ENCODE measurements around the gene CFAP47. TPM values are rescaled to one million over a fixed set of nuclear protein-coding genes. Genes with fewer than 3 reads are reported as not detected.
A peak's percentile ranks its signal among the peaks of the same experiment; 100 is the strongest.

The CFAP47 gene
- total and polyA plus RNA-seq, 2 of the 4 experiments (the other 2 are of a cell fraction), result not detected

DNA sequence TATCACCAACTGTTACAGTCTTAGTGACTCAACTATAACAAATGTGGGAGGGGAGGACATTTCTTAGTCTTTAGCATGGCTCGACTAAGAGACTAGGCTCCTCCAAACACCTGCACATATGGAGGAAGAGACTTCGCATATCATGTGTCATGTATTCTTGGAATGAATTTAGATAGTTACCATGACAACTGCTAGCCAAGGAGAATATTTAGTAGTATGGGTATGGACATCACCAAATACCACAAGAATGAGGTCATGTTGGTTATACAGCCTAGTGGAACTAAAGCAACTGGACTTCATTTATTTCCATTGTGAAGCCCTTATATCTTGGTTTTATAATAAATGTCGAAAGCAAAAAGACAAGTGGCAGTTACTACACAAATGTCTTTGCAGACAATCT lies 512.3 kb downstream of the CFAP47 start:
- Histone ChIP-seq H2AK5ac (ENCODE audit: low read depth, low read length) (no peak overlapping the region), H3K79me1 (ENCODE audit: low read depth in 1 of 2, low read length in 2 of 2) (no peaks in the 10 kb centered on the region), H3K56ac (ENCODE audit: extremely low read depth, insufficient read depth, low read length) (no peak overlapping the region), H3K27me3 (ENCODE audit: control insufficient read depth, insufficient read depth, low read length) (no peaks in the 10 kb centered on the region), H2AK9ac (replicated peaks; ENCODE audit: low read depth, low read length, poor library complexity) (no peak overlapping the region), H4K8ac (ENCODE audit: low read depth in 2 of 2, low read length in 2 of 2) (no peak overlapping the region), H2BK20ac (ENCODE audit: low read depth, low read length) (0 out of 2 replicates have a peak overlapping the region, but pooled peaks have one; percentile 34), H4K20me1 (ENCODE audit: insufficient read depth, low read length) (no peaks in the 10 kb centered on the region), H3K4me1 (ENCODE audit: control insufficient read depth, insufficient read depth, low read length) (no peaks in the 10 kb centered on the region), H3K4me2 (ENCODE audit: low read depth, low read length) (no peak overlapping the region), H4K91ac (ENCODE audit: insufficient read depth, low read depth, low read length) (no peak overlapping the region), H3K18ac (ENCODE audit: low read depth, low read length) (no peak overlapping the region), H4K5ac (ENCODE audit: low read depth, low read length) (no peak overlapping the region), H3K4me3 (ENCODE audit: insufficient read depth, low read depth, low read length) (no peak overlapping the region), H3K9ac (ENCODE audit: low read depth, low read length) (no peak overlapping the region), H2BK5ac (ENCODE audit: low read depth, low read length, poor library complexity, severe bottlenecking) (no peak overlapping the region), H3K23ac (ENCODE audit: low read depth, low read length) (no peak overlapping the region), H3K9me3 (ENCODE audit: control insufficient read depth, insufficient read depth, low read length) (no peaks in the 10 kb centered on the region), H3K36me3 (ENCODE audit: control insufficient read depth, insufficient read depth, low read length) (no peaks in the 10 kb centered on the region), H3K9me1 (ENCODE audit: insufficient read depth, low read length) (no peaks in the 10 kb centered on the region), H3K4ac (ENCODE audit: low read depth, low read length) (no peak overlapping the region), H2AFZ (replicated peaks; ENCODE audit: low read length, poor library complexity) (no peak overlapping the region), H2BK15ac (ENCODE audit: low read depth, low read length) (no peak overlapping the region), H2BK120ac (ENCODE audit: low read depth, low read length) (no peak overlapping the region), H3K14ac (replicated peaks; ENCODE audit: low read depth, low read length) (no peak overlapping the region), H3K27ac (ENCODE audit: insufficient read depth, low read length) (no peak overlapping the region)
- peak; percentile 89 for DNase-seq
- intact Hi-C loops (cut with micrococcal nuclease), result no loop called here
- dilution Hi-C loops (cut with HindIII; ENCODE audit: low sequenced_read_pairs, unreplicated experiment), result no loop called here
- ChIA-PET CTCF (no interaction called here), POLR2A (ENCODE audit: unreplicated experiment) (no interaction called here)
- TF ChIP-seq, protein P1, sequence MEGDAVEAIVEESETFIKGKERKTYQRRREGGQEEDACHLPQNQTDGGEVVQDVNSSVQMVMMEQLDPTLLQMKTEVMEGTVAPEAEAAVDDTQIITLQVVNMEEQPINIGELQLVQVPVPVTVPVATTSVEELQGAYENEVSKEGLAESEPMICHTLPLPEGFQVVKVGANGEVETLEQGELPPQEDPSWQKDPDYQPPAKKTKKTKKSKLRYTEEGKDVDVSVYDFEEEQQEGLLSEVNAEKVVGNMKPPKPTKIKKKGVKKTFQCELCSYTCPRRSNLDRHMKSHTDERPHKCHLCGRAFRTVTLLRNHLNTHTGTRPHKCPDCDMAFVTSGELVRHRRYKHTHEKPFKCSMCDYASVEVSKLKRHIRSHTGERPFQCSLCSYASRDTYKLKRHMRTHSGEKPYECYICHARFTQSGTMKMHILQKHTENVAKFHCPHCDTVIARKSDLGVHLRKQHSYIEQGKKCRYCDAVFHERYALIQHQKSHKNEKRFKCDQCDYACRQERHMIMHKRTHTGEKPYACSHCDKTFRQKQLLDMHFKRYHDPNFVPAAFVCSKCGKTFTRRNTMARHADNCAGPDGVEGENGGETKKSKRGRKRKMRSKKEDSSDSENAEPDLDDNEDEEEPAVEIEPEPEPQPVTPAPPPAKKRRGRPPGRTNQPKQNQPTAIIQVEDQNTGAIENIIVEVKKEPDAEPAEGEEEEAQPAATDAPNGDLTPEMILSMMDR (conservative IDR thresholded peaks at IDR 0.05; ENCODE audit: low read depth, low read length), result no peak
- no peak for TF ChIP-seq RCOR1 (IDR thresholded peaks at IDR 0.05; ENCODE audit: insufficient replicate concordance, low read length)
- no peak for TF ChIP-seq BHLHE40 (IDR thresholded peaks at IDR 0.05; ENCODE audit: low read depth, low read length)
- no peak for TF ChIP-seq MAZ (IDR thresholded peaks at IDR 0.05; ENCODE audit: borderline replicate concordance, low read depth, low read length)
- TF ChIP-seq RFX5 (IDR thresholded peaks at IDR 0.05; ENCODE audit: low read depth, low read length), result no peak
- no peak for TF ChIP-seq SMC3 (IDR thresholded peaks at IDR 0.05; ENCODE audit: low read depth, low read length)
- TF ChIP-seq MXI1 (IDR thresholded peaks at IDR 0.05; ENCODE audit: borderline replicate concordance, low read depth, low read length), result no peak
- TF ChIP-seq POLR2A (IDR thresholded peaks at IDR 0.05; ENCODE audit: low read depth, low read length), result no peak
- TF ChIP-seq, protein P2, sequence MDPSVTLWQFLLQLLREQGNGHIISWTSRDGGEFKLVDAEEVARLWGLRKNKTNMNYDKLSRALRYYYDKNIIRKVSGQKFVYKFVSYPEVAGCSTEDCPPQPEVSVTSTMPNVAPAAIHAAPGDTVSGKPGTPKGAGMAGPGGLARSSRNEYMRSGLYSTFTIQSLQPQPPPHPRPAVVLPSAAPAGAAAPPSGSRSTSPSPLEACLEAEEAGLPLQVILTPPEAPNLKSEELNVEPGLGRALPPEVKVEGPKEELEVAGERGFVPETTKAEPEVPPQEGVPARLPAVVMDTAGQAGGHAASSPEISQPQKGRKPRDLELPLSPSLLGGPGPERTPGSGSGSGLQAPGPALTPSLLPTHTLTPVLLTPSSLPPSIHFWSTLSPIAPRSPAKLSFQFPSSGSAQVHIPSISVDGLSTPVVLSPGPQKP (IDR thresholded peaks at IDR 0.05; ENCODE audit: borderline replicate concordance, low read depth, low read length), result no peak
- TF ChIP-seq RAD21 (IDR thresholded peaks at IDR 0.05; ENCODE audit: low read length), result no peak
- TF ChIP-seq, protein P3, sequence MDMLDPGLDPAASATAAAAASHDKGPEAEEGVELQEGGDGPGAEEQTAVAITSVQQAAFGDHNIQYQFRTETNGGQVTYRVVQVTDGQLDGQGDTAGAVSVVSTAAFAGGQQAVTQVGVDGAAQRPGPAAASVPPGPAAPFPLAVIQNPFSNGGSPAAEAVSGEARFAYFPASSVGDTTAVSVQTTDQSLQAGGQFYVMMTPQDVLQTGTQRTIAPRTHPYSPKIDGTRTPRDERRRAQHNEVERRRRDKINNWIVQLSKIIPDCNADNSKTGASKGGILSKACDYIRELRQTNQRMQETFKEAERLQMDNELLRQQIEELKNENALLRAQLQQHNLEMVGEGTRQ (IDR thresholded peaks at IDR 0.05; ENCODE audit: low read depth, low read length), result no peak
- TF ChIP-seq NFE2L2 (IDR thresholded peaks at IDR 0.05; ENCODE audit: low read depth, low read length), result no peak
- TF ChIP-seq CHD1 (IDR thresholded peaks at IDR 0.05; ENCODE audit: low read depth, low read length), result no peak
- TF ChIP-seq FOS (IDR thresholded peaks at IDR 0.05; ENCODE audit: low read depth, low read length), result no peak
- TF ChIP-seq MAFK (IDR thresholded peaks at IDR 0.05; ENCODE audit: low read depth, low read length), result no peak
- TF ChIP-seq CEBPB (IDR thresholded peaks at IDR 0.05; ENCODE audit: low read depth, low read length), result no peak
- peak; percentile 79 for ATAC-seq (ENCODE audit: low read depth)
- WGBS, 2 experiments (ENCODE audit: extremely low coverage in 2 of 2, insufficient read length in 1 of 2), result no CpG with 5 or more reads among the region's 3 CpGs
- in situ Hi-C loops (cut with MboI; ENCODE audit: low sequenced_read_pairs), result no loop called here
- BruUV-seq (replicated peaks), result no TSS peak

Data from IMR-90 (cell line).